GM12891 (cell line): ENCODE measurements around the gene MRPL9.

Experiments used
- DNase-seq: peaks from one replicate; pipeline ENCODE4 v3.0.0; 2011; ENCODE audit warnings: low spot score; ENCODE audit not compliant: insufficient read length
- FAIRE-seq: peaks from 2 replicates; lab custom pipeline; 2011; peaks lifted over from hg19 to GRCh38; lab: Jason Lieb, UNC
- PAX5 ChIP-seq: IDR thresholded peaks from 2 replicates; pipeline ENCODE4 v1.6.1; 2011; ENCODE audit warnings: low read length, moderate library complexity, mild to moderate bottlenecking; ENCODE audit not compliant: insufficient read depth, severe bottlenecking
- POLR2A ChIP-seq: IDR thresholded peaks from 2 replicates; pipeline ENCODE4 v1.6.1; 2011; ENCODE audit warnings: low read depth, low read length, control low read depth
- POLR2AphosphoS5 ChIP-seq: IDR thresholded peaks from 2 replicates; pipeline ENCODE4 v1.6.1; 2011; ENCODE audit warnings: low read depth, low read length, control low read depth
- POU2F2 ChIP-seq: IDR thresholded peaks from 2 replicates; pipeline ENCODE4 v1.6.1; 2011; ENCODE audit warnings: low read depth, mild to moderate bottlenecking, control low read depth, low read length, moderate library complexity
- SPI1 ChIP-seq: IDR thresholded peaks from 2 replicates; pipeline ENCODE4 v1.6.1; 2011; ENCODE audit warnings: low read depth, low read length, control low read depth
- TAF1 ChIP-seq: IDR thresholded peaks from 2 replicates; pipeline ENCODE4 v1.6.1; 2011; ENCODE audit warnings: low read depth, low read length, control low read depth

The MRPL9 gene

GRCh38 chr1:151710187-151710840, 53.0 kb downstream of the MRPL9 start:
- DNase-seq (no peak), FAIRE-seq (no peak)
- TF ChIP-seq TAF1 (no peak), PAX5 (no peak), POLR2A (no peak), POLR2AphosphoS5 (no peak), SPI1 (no peak), POU2F2 (no peak)
